Upper lobe of left lung (tissue), 4 donors: ENCODE data around the gene SRGAP2B.
"Not testable (repeated sequence)": the region's sequence is repeated elsewhere in the genome, so short reads cannot be mapped to it uniquely, and the experiment has no call there.

Source experiments
- CTCF ChIP-seq, 6 experiments: fragments of 450-650 bp in 4 of 6; fragments of 200-600 bp in 2 of 6; sonication (generic) in 2 of 6; IDR thresholded peaks; one replicate each; pipeline ENCODE4 v1.5.1; 2016 to 2019; ENCODE audit warnings: antibody characterized with exemption in 6 of 6
- EP300 ChIP-seq, 4 donors: sonication (generic); formaldehyde crosslinking; IDR thresholded peaks; one replicate each; pipeline ENCODE4 v1.5.1; 2017; ENCODE audit warnings: antibody characterized with exemption in 4 of 4, control low read depth in 2 of 4
- POLR2A ChIP-seq, 4 donors: fragments of 450-650 bp; IDR thresholded peaks; one replicate each; pipeline ENCODE4 v1.5.1; 2016 to 2017; ENCODE audit warnings: antibody characterized with exemption in 4 of 4, mild to moderate bottlenecking in 2 of 4
- POLR2AphosphoS5 ChIP-seq, 2 donors: sonication (generic); formaldehyde crosslinking; IDR thresholded peaks; one replicate each; pipeline ENCODE4 v1.5.1; 2017; ENCODE audit warnings: antibody characterized with exemption in 2 of 2

GRCh38 chr1:145000743-145001326, 94.3 kb downstream of the SRGAP2B start:
- TF ChIP-seq CTCF, POLR2A, POLR2AphosphoS5, EP300 (IDR thresholded peaks at IDR 0.05): not testable (repeated sequence)
